PC-9 (cell line): Measurements from ENCODE around the gene CLDND2. TPM values are rescaled to one million over a fixed set of nuclear protein-coding genes. Genes with fewer than 3 reads are reported as not detected.
"Not testable (repeated sequence)": the region's sequence is repeated elsewhere in the genome, so short reads cannot be mapped to it uniquely, and the experiment has no call there.

Source experiments
- Bru-seq: library from RNA; stranded (reverse); fragments of 400-500 nt; gene quantifications from one replicate; lab custom pipeline; 2021; lab: Mats Ljungman, UMichigan
- BruChase-seq, 2 experiments: library from RNA; stranded (reverse); fragments of 400-500 nt; gene quantifications; one replicate each; lab custom pipeline; 2021; lab: Mats Ljungman, UMichigan
- BruUV-seq: library from RNA; stranded (reverse); fragments of 400-500 nt; replicated peaks from 2 replicates; lab custom pipeline; 2021; lab: Mats Ljungman, UMichigan
- CTCF ChIA-PET: fragments of 300-600 bp; sonication (Branson Sonifier 250); formaldehyde crosslinking; loops from one replicate; lab custom pipeline; 2022; ENCODE audit warnings: antibody characterized with exemption; lab: Charles Lee
- POLR2A ChIA-PET: fragments of 300-600 bp; sonication (Branson Sonifier 250); formaldehyde crosslinking; loops from one replicate; lab custom pipeline; 2022; ENCODE audit warnings: antibody characterized with exemption; ENCODE audit not compliant: unreplicated experiment; lab: Charles Lee
- DNase-seq, 2 experiments: peaks; one replicate each; pipeline versions ENCODE4 v3.0.0 to v3.0.0-alpha.2; 2015 to 2022; ENCODE audit warnings: mixed read lengths in 1 of 2
- H2AFZ ChIP-seq: fragments of 200-600 bp; sonication (generic); 2 replicates; pipeline ENCODE4 v1.8.1; 2017; ENCODE audit warnings: antibody characterized with exemption
- H3F3A ChIP-seq: fragments of 200-600 bp; sonication (generic); 2 replicates; pipeline ENCODE4 v1.8.1; 2017; ENCODE audit warnings: antibody characterized with exemption, mild to moderate bottlenecking, low read depth; ENCODE audit not compliant: insufficient read depth
- H3K27ac ChIP-seq: fragments of 200-600 bp; sonication (generic); 2 replicates; pipeline ENCODE4 v1.6.1; 2016; ENCODE audit warnings: mixed run types
- H3K27me3 ChIP-seq: fragments of 200-600 bp; sonication (generic); 2 replicates; pipeline ENCODE4 v1.6.1; 2016; ENCODE audit warnings: low read depth, mixed run types; ENCODE audit not compliant: insufficient read depth
- H3K36me3 ChIP-seq: fragments of 200-600 bp; sonication (generic); 2 replicates; pipeline ENCODE4 v1.6.1; 2016; ENCODE audit warnings: low read depth, mixed run types
- H3K4me1 ChIP-seq: fragments of 200-600 bp; sonication (generic); replicated peaks from 2 replicates; pipeline ENCODE4 v1.6.1; 2016; ENCODE audit warnings: mixed run types; ENCODE audit not compliant: insufficient read depth
- H3K4me2 ChIP-seq: fragments of 200-600 bp; sonication (generic); 2 replicates; pipeline ENCODE4 v1.6.1; 2017; ENCODE audit warnings: mixed run types
- H3K4me3 ChIP-seq: fragments of 200-600 bp; sonication (generic); 2 replicates; pipeline ENCODE4 v1.6.1; 2016; ENCODE audit warnings: mixed run types
- H3K79me2 ChIP-seq: fragments of 200-600 bp; sonication (generic); 2 replicates; pipeline ENCODE4 v1.6.1; 2017; ENCODE audit warnings: low read depth, mixed run types
- H3K9me2 ChIP-seq: fragments of 200-600 bp; sonication (generic); 2 replicates; pipeline ENCODE4 v1.8.1; 2017; ENCODE audit warnings: mild to moderate bottlenecking; ENCODE audit not compliant: insufficient read depth
- H3K9me3 ChIP-seq: fragments of 200-600 bp; sonication (generic); 2 replicates; pipeline ENCODE4 v1.8.1; 2016; ENCODE audit warnings: low read depth; ENCODE audit not compliant: insufficient read depth
- H4K20me1 ChIP-seq: fragments of 200-600 bp; sonication (generic); 2 replicates; pipeline ENCODE4 v1.8.1; 2017; ENCODE audit not compliant: insufficient read depth
- EZH2 ChIP-seq: fragments of 200-600 bp; sonication (generic); IDR thresholded peaks from 2 replicates; pipeline ENCODE4 v1.8.0; 2017; ENCODE audit warnings: antibody characterized with exemption, low read depth
- intact Hi-C: fragments of 100-400 bp; cut with micrococcal nuclease; formaldehyde crosslinking; loops from one replicate; pipeline ENCODE4 v1.10.0; 2022; ENCODE audit not compliant: unreplicated experiment
- long read RNA-seq: library from polyadenylated mRNA; stranded (forward); transcript quantifications from one replicate; pipeline ENCODE4 v2.0.0, GENCODE V29; 2022
- total RNA-seq: library from RNA; stranded (reverse); gene quantifications from 2 replicates; pipeline ENCODE4 v1.2.3, GENCODE V29; 2021
- TF ChIP-seq, protein P1 (sequence below): fragments of 200-600 bp; sonication (generic); conservative IDR thresholded peaks from 2 replicates; pipeline ENCODE4 v1.6.1; 2017; ENCODE audit warnings: mixed run types, antibody characterized with exemption, mild to moderate bottlenecking, moderate library complexity

The CLDND2 gene
- total RNA-seq (1.5 and 4.5 TPM in 2 replicates), Bru-seq, nascent RNA (percentile 20 among the genes with signal in this experiment), BruChase-seq, experiment 1, labeled RNA remaining after a 2-hour chase (percentile 32 among the genes with signal in this experiment), BruChase-seq, experiment 2, labeled RNA remaining after a 6-hour chase (percentile 43 among the genes with signal in this experiment)
- long read RNA-seq, partial matches to known transcripts, result 1 of 11 reads
- long read RNA-seq, other reads (novel, unspliced or antisense), result 10 of 11 reads

DNA sequence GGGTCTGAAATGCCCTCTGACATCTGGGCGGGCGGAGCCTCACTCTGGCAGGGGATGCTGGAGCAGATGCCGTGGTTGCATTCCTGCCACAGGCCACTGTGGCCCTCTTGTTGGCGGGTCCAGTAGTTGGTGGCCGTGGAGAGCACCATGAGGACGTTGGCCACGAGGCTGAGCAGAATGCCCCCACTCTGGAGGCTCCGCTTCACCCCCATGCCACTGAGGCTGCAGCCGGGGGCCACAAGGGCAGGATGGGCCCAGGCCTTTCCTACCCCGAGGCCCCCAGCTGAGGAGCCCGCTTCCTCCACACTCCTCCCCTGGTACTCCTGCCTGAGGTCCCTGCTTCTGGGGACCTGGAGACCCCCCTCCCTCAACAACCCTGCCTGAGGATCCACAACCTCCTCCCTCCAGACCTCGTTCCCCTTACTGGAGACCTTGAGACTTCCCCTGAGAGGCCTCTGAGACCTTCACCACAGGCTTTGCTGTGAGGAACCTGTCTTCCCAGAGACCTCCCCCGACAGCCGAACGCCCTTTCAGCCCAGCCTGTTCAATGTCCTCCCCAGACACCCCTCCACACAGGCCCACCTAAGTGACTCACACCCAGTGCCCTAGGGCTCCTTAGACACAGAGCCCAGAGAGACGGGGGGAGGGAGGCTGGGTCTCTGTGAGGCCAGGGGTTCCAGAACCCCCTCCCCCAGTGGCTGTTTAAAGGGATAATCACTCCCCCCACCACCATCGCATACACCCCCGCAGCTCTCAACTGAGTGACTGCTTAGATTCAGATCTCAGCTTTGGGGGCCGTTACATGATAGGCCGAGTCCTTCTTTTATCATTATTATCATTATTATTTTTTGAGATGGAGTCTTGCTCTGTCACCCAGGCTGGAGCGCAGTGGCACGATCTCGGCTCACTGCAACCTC, at the start of gene CLDND2:
TSS of gene CLDND2 (minus strand) at position 638 of the 917 bp plus-strand sequence. CDS start at position 212, 426 bp downstream.
- intact Hi-C loops, result loop anchor here (5.0 to 10.0 kb wide), 2 partner anchors 316 to 334 kb away; no protein-coding TSS in a partner anchor
- H3K36me3 ChIP-seq, result no peaks in the 10 kb centered on the region
- H3F3A ChIP-seq, result peaks cover 16% of the 10 kb centered on the region
- H2AFZ ChIP-seq, result peak within 1 kb of the TSS; percentile 91
- peaks cover 23% of the 10 kb centered on the region for H3K79me2 ChIP-seq
- ChIA-PET POLR2A (interaction anchor here (1.1 kb wide), 1 partner anchor 320 kb away, joined by 6 read pairs; no protein-coding TSS in a partner anchor), CTCF (no interaction called here)
- peaks cover 34% of the 10 kb centered on the region for H3K27me3 ChIP-seq
- peak within 1 kb of the TSS; percentile 100 for H3K4me2 ChIP-seq
- H3K4me3 ChIP-seq, result peak within 1 kb of the TSS; percentile 92
- DNase-seq, result peak in 1 of 2 experiments; percentile 2
- H3K27ac ChIP-seq, result no peak within 1 kb of the TSS
- H3K9me3 ChIP-seq, result no peaks in the 10 kb centered on the region
- peaks cover 22% of the 10 kb centered on the region for H3K4me1 ChIP-seq
- H3K9me2 ChIP-seq, result no peaks in the 10 kb centered on the region
- no peak for TF ChIP-seq EZH2
- TF ChIP-seq, protein P1, sequence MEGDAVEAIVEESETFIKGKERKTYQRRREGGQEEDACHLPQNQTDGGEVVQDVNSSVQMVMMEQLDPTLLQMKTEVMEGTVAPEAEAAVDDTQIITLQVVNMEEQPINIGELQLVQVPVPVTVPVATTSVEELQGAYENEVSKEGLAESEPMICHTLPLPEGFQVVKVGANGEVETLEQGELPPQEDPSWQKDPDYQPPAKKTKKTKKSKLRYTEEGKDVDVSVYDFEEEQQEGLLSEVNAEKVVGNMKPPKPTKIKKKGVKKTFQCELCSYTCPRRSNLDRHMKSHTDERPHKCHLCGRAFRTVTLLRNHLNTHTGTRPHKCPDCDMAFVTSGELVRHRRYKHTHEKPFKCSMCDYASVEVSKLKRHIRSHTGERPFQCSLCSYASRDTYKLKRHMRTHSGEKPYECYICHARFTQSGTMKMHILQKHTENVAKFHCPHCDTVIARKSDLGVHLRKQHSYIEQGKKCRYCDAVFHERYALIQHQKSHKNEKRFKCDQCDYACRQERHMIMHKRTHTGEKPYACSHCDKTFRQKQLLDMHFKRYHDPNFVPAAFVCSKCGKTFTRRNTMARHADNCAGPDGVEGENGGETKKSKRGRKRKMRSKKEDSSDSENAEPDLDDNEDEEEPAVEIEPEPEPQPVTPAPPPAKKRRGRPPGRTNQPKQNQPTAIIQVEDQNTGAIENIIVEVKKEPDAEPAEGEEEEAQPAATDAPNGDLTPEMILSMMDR, result no peak
- H4K20me1 ChIP-seq, result no peaks in the 10 kb centered on the region
- no TSS peak for BruUV-seq

DNA sequence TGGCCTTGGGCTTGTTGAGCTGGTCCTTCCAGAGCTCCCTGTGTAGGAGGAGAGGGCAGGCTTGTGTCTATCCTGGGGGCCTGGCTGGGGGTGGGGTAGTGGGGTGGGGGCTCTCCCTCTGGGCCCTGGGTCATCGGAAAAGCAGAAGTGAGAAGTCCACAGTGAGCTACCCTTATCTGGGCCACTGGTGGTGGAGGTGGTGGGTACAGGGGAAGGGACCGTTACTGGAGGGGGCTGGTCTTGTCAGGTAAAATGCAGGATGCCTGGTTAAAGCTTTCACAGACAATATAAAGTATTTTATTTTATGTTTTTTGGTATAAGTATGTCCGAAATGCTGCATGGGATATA, 49.0 kb upstream of the CLDND2 start:
- no peaks in the 10 kb centered on the region for H3F3A ChIP-seq
- no peak for DNase-seq
- peaks cover 61% of the 10 kb centered on the region for H3K27me3 ChIP-seq
- no peak overlapping the region for H3K4me2 ChIP-seq
- ChIA-PET POLR2A (interaction anchor here (0.6 kb wide), 1 partner anchor 50 kb away, joined by 3 read pairs; no protein-coding TSS in a partner anchor), CTCF (no interaction called here)
- H2AFZ ChIP-seq, result no peak overlapping the region
- TF ChIP-seq, protein P1, result no peak
- no peak for TF ChIP-seq EZH2
- no peaks in the 10 kb centered on the region for H3K36me3 ChIP-seq
- H3K79me2 ChIP-seq, result no peaks in the 10 kb centered on the region
- intact Hi-C loops, result no loop called here
- H3K9me2 ChIP-seq, result no peaks in the 10 kb centered on the region
- H3K4me3 ChIP-seq, result no peak overlapping the region
- no peaks in the 10 kb centered on the region for H3K4me1 ChIP-seq
- no peak overlapping the region for H3K27ac ChIP-seq
- BruUV-seq, result no TSS peak
- H4K20me1 ChIP-seq, result no peaks in the 10 kb centered on the region; the same call in 1 of the 2 replicates
- H3K9me3 ChIP-seq, result no peaks in the 10 kb centered on the region

- H3K9me2 ChIP-seq, result no peaks in the 10 kb centered on the region
- H3K4me3 ChIP-seq, result no peak within 1 kb of the TSS
- TF ChIP-seq, protein P1, result no peak
- no peak for TF ChIP-seq EZH2
- peaks cover 67% of the 10 kb centered on the region for H3K27me3 ChIP-seq
- no peaks in the 10 kb centered on the region for H3K36me3 ChIP-seq
- intact Hi-C loops, result no loop called here
- no TSS peak for BruUV-seq
- H3K4me2 ChIP-seq, result no peak within 1 kb of the TSS
- H3K4me1 ChIP-seq, result no peaks in the 10 kb centered on the region
- CTCF ChIA-PET, result no interaction called here
- POLR2A ChIA-PET, result interaction anchor here (0.6 kb wide), 1 partner anchor 50 kb away, joined by 3 read pairs; no protein-coding TSS in a partner anchor
- no peak within 1 kb of the TSS for H2AFZ ChIP-seq
- H3K9me3 ChIP-seq, result no peaks in the 10 kb centered on the region
- no peaks in the 10 kb centered on the region; the same call in 1 of the 2 replicates for H4K20me1 ChIP-seq
- no peaks in the 10 kb centered on the region for H3F3A ChIP-seq
- H3K27ac ChIP-seq, result no peak within 1 kb of the TSS
- H3K79me2 ChIP-seq, result no peaks in the 10 kb centered on the region
- no peak for DNase-seq
These were observed 48.5 kb upstream of the CLDND2 start, which contains the start of gene SIGLEC10 for GRCh38 chr19:51417107-51417809. Gene SIGLEC10, minus strand, starts transcription at chr19:51417642. Its CDS starts 61 bp downstream, at chr19:51417581.

- H3K9me3 ChIP-seq, H3K79me2 ChIP-seq, intact Hi-C loops, BruUV-seq, H3K36me3 ChIP-seq, H3K27ac ChIP-seq, CTCF ChIA-PET, H3F3A ChIP-seq, H3K4me2 ChIP-seq, H3K4me1 ChIP-seq, POLR2A ChIA-PET, H2AFZ ChIP-seq, H3K9me2 ChIP-seq, H4K20me1 ChIP-seq, DNase-seq, H3K4me3 ChIP-seq: not testable (repeated sequence)
- H3K27me3 ChIP-seq, result peaks cover 72% of the 10 kb centered on the region
These were observed 47.6 kb upstream of the CLDND2 start for GRCh38 chr19:51416422-51416821.
